Measurements from ENCODE around the gene WRNIP1.
A peak's percentile ranks its signal among the peaks of the same experiment; 100 is the strongest.
"Not testable (repeated sequence)": the region's sequence is repeated elsewhere in the genome, so short reads cannot be mapped to it uniquely, and the experiment has no call there.

WRNIP1 gene

DNA sequence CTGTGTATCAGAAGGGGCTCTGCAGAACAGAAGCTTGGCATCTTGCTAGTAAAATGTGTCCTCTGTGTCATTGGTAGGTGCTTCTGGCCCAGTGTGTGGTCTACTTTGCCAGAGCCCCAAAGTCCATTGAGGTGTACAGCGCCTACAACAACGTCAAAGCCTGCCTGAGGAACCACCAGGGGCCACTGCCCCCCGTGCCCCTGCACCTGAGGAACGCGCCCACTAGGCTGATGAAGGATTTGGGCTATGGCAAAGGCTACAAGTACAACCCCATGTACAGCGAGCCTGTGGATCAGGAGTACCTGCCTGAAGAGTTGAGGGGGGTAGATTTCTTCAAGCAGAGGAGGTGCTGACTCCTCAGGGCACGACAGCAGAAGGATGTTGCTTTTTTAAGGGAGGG is 19.7 kb downstream of the WRNIP1 start:
- DNase-seq (ENCODE audit: low spot score) = no peak

DNA sequence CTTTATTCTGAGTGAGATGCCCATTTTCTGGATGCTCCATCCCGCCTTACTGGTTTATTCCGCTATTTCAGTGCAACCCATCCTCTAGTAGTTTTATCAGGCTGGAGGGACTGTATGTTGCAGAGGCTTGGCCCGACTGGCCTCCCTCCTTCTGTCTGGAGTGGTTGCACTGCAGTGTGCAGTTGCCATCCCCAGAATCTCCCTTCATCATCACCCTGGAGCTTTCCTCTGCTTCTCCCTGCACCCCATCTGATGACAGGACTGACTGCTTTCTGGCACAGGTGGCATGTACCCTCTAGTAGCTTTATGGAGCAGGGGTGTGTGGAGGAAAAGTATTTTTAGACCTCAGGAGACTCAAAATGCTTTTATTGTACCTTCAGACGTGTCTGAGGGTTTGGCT is 21.1 kb downstream of the WRNIP1 start:
- DNase-seq (ENCODE audit: low spot score) = no peak

DNA sequence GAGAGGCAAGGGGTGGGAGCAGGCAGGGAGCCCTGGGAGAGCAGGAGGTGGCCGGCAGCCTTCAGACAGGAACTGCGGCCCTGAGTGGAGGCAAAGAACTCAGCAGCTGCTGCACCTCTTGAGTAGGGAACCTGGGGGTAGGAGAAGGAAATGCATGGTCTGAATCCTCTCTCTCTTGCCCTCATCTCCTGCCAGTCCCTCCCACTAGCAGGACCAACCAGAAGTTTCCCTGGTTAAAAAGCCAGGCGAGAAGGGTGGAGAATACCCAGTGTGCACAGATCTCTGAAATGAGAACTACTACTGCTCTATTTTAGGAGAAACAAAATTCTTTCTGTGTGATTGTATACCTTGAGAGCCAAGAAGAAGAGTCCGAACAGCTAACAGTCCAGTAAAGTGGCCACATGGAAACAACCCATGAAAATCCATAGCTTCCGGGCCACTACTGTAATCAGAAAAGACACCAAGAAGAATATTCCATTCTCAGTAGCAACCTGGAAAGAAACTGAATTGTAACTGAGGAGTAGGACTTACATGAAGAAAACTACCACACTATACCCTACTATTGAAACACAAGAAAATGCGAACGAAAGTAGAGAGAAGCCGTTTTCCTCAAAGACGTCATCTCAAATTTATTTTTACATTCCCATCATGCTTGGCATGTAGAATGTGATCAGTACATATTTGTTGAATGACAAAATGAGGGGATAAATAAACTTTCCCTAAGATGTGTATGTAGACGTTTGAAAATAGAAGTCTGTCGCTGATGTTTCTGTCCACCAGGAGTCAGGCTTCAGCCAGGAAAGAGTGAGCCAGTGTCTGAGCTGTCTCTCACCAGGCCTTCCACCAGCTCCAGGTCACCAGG is 25.6 kb downstream of the WRNIP1 start:
- DNase-seq (ENCODE audit: low spot score) = peak; percentile 86

DNA sequence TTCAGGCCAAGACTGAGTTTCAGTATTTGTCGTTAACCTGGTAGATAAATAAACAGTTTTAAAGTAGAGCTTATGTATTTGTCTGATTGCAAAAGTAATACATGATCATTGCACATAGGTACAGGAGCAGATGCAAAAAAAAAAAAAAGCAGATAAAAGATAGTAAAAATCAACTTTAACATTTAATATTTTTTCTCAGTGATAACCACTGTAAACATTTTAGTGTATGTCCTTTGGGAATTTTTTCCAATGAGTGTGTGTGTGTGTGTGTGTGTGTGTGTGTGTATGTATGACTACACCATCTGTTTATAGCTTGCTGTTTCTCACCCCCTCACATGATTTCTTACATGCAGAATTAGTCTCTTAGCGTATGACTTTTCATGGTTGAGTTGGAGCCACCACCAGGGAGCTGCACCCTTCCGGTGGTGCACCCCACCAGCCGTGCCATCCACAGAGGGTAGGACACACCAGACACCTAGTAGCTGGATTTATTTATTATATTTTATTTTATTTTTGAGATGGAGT is 26.3 kb downstream of the WRNIP1 start:
- no peak for DNase-seq (ENCODE audit: low spot score)

DNA sequence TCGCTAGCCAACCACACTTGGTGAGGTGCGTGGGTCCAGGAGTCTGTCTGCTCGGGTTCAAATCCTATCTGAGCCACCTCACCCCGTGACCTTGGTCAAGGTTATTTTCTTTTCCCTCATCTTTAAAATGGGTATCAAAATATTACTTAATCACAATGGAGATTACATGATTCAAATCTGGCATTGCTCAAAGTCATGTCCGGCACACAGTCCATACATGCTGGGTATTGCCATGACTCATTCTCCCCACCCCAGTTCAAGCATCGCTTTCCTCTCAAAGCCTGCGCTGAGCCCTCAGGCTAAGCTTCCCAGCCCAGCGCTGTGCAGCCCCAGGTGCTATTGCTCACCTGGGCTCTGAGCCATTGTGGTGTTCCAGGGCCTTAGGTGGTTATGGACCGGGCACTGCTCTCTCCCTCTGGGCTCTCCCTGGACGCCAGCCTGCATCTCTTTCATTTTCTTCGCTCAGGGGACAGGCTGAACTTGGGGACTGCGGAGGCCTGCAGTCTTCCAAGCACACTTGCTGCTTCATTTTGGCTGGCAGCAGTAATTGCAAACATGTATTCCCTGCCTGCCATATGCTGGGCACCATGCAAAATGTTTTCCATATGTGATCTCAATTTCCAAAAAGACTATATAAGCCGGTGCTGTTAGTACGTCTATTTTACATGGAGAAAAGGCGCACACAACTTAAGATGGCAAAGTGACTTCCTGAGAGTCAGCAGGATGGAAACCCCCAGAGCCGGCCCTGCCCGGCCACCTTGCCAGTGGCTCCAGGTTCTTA is 27.3 kb downstream of the WRNIP1 start:
- peak; percentile 34 for DNase-seq (ENCODE audit: low spot score)

DNA sequence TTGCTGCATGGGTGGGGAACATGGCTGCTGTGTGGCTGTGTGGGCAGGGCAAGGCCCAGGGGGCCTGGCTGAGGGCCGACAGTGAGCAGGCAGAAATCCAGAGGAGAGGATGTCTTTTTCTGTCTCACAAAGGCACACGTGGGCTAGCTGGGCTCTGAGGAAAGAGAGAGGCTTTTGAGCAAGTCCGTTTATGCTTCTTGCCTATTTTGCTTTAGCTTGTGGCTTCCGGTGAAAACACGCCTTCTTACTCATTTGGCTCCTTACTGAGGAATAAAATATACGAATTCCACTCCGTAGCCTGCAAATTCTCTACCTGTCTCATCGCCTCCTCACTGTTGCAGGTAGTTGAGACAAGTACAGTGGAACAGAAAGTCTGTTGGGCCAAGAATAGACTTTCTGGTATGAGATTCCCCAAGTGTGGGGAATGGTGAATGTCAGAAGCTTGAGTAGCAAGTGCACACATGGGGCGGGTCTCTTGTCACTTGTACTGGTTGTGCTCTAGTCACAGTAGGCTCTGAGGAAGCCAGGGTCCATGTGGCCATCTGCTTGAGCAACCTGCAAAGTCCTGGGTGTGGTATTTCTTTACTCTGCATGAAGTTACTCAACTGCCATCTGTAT is 28.4 kb downstream of the WRNIP1 start:
- peak; percentile 28 for DNase-seq (ENCODE audit: low spot score)

DNA sequence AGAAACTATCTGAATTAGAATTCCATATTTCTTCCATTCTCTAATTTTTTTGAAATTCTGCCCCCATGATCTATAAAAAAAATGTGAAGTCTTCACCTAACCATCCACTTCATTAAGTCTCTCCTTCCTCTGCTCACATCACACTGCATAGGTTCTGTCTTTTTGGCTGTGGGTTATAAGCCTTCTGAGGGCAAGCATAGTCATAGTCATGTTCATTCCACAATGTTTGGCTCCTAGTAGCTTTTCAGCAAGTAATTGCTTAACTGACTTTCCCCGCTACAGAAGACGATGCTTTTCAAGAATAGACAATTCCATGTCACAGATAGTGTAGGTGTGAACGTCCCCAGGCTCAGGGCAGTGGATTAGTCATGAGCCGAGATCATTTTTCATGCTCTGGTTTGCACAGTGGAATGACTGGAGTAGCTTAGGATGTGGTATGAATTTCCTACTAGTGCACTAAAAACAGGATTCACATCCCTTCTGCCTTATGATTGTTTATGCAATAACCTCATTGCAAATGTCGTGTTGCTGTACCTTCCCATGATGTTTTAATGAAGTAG is 29.1 kb downstream of the WRNIP1 start:
- no peak for DNase-seq (ENCODE audit: low spot score)

DNA sequence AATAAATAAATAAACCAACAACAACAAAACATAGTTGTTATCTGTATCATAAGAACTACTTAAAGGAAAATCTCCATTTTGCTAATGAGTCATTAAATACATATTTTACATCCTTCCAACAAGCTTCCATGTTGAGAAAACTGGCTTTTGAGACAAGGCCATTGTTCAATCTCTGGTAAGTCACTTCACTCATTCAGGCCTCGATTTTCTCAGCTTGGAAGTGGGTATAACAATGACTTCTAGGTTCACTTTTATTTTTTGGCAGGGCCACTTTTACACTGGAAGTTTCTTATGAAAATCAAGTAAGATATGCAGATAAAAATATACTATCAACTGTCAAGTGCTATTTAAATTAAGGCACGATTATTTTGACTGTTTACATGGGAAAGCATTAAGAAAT is 30.0 kb downstream of the WRNIP1 start:
- no peak for DNase-seq (ENCODE audit: low spot score)

DNA sequence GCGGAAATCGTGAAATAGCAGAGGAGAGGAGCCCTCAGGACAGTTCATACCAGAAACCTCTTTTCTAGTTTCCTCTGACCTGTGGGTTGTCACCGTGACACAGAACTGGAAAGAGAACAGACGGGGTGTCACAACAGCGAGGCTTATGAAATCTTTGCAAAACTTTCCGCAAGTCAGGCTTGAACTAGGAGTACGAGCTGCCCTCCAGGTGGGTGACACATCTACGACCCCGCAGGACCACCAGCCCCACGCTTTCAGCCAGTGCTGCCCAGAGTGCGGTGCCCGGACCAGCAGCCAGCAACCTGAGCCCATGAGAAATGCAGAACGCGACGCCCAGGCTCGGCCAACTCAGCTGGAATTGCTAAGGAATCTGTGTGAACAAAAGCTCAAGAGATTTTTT is 30.8 kb downstream of the WRNIP1 start:
- DNase-seq (ENCODE audit: low spot score) = no peak

DNA sequence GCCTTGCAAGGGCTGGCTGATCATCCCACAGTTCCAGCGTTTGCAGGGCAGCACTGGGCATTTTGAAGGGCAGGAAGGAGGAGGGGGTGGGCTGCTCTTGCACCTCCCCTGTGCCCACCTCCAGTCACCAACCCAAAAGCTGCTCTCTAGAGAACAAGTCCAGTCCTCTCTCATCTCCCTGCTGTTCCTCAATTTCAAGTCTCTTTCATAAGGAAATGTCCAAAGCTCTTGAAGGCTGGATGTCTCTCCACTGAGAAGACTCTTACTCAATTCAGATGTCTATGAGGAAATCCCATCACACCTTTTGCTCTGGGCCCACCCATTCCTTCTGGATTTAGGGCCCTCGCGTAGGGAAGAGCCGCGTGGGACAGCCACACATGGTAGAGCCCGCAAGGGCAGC is 31.7 kb downstream of the WRNIP1 start:
- no peak for DNase-seq (ENCODE audit: low spot score)

DNA sequence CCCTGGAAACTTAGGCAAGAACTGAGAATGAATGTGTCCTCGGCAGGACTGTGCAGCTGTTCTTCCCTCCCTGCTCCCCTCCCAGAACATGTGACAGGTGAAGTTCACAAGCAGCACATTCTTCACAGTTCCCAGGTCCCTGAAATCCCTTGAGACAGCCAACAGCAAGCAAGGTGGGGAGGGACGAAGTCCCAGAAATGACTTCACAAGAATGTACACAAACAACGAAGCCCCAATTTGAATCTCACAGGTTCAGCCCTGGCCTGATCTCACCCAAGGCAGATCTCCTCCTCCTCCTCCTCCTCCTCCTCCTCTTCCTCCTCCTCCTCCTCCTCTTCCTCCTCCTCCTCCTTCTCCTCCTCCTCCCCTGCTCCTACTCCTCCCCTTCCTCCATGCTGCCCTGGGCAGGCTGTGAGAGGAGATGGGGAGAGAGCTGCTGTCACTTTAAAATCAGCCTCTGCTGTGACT is 32.4 kb downstream of the WRNIP1 start:
- DNase-seq (ENCODE audit: low spot score) = no peak

DNA sequence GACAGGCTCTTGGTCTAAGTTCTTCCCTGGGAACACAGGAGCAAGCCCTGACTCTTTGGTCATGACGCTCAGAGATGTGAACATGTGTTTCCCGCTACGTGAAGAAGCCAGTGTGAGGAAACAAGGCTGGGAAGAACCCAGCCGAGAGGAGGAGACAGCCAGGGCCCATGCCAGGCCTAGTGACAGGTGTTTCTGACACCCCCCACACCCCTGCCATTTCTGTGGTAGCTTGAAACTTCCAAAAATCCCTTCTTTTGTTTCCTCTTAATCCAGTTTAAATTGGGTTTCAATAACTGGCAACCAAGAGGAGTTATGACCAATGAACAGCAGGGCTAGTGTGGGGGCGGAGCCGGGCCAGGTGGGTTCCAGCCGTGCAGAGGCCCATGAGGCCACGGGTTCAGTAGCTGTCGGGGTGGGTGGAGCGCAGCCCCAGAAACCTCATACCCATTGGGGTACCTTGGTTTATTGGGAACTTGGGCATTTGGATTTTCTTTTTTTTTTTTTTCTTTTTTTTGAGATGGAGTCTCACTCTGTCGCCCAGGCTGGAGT is 33.5 kb downstream of the WRNIP1 start:
- no peak for DNase-seq (ENCODE audit: low spot score)

DNA sequence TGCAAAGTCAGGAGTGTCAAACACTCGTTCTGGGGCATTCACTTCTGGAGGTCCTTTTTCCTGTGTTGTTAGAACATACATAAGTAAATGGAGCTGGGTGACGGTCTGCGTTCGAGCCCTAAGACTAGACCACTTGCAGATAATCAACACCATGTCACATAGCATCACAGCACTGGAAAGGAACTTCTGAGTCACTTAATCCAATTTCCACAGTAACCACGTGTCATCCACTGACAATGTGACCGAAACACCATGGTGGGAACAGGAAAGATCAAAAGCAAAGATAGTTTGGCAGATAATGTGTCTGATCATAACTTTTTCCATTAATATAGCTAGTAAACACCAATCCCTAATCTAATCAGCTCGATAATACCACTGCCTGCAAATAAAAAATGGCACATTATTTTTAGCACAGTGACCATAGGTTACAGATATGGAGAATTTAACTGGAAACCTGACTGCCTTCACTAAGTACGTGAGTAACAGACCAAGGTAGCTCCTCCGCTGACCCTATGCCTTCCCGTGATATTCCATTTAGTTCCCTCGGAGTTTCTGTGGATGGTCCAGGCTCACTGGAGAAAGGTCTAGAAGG is 34.8 kb downstream of the WRNIP1 start:
- DNase-seq (ENCODE audit: low spot score) = no peak

DNA sequence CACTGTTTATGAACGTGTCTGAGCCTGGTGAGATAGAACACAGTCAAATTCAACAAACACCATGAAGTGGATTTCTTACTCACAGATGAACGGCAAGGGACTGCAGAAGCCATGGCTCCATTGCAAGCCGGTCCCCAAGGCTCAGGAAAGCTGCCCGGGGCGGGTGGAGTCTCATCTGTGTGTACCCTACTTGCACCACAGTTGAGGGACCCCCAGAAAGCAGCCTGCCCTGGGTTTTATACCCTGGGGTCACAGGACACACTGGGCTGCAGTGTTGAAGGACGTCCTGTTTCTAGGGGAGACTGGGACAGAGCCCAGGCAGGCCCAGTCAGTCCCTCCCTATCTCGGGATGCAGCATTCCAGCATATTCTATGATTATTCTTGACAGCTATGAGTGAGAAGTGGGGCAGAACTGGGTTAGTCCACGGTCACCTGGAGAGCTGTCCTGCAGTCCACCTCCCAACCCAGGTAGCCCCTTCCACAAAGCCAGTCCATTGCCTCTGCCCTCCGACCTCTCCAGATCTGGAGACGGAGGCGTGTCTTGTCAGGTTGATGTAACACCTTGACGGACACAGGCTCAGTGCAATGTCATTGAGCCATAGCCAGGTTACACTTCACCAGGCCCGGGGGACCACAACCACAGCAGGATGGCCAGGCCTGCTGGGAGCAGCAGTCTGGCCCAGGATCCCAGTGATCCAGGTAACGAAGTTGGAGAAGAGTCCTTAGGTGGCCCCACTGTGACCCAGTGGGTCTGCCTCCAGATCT is 35.5 kb downstream of the WRNIP1 start:
- no peak for DNase-seq (ENCODE audit: low spot score)

DNA sequence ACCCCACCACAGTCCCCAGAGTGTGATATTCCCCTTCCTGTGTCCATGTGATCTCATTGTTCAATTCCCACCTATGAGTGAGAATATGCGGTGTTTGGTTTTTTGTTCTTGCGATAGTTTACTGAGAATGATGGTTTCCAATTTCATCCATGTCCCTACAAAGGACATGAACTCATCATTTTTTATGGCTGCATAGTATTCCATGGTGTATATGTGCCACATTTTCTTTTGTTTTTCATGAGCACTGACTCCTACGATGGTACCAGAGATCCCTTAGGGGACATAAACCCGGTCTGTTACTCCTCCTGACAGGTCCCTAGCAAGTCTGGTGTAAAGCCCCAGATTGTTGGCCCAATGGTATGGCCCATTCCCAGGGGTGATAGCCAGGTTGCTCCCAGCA is 36.5 kb downstream of the WRNIP1 start:
- DNase-seq (ENCODE audit: low spot score) = not testable (repeated sequence)

DNA sequence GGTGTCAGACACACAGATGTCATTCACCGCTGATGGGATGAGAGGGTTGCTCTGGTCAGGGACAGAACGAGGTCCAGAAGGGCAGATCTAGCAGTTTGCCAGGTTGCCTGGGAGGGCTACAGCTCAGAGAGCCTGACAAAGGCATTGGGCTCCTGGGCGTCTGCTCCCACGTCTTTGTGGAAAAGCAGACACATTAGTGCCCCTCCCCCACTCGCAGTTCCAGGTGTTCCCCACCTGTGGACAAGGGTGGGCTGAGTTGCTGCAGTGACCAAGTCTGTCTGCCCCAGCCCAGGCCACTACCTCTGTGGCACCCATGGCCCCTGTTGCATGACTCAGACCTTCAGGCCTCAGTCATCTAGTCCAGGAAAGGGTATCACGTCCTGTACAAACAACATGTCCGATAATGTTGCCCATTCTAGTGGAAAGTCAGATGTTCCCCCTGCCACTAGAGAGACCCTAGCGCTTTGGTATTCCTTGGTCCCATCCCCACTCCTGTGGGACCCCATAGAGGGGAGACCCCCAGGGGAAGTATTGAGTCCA is 37.4 kb downstream of the WRNIP1 start:
- DNase-seq (ENCODE audit: low spot score) = no peak

DNA sequence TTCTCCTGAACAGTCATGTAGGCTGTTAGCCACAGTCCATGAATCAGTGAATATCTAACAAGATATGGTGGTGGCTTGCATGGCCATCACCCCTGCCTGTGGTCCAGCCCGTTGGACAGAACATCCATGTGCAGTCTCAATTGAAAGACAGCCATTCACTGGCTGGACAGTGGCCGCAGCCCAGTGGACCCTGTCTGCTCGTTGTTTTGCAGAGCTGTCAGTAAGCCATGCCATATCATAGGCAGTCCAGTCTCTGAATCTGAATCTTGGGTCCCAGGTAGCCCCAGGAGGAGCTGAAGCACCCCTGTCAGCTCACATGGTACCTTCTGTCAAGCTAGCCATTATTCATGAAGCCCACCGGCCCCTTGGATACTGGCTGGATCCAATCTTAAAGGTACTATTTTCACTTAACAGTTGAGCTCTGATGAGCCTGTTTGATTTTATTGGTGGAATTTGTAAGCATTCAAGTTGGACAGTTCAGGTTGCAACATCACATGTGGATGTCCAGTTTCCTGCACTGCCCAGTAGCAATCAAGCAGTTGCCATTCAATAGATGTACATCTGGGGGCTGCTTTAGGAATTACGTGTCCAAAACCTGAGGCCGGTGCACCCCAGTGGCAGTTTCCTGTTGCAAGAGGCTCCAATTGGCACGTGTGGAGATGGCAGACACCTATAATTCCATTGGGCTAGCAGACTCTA is 38.7 kb downstream of the WRNIP1 start:
- DNase-seq (ENCODE audit: low spot score) = no peak

DNA sequence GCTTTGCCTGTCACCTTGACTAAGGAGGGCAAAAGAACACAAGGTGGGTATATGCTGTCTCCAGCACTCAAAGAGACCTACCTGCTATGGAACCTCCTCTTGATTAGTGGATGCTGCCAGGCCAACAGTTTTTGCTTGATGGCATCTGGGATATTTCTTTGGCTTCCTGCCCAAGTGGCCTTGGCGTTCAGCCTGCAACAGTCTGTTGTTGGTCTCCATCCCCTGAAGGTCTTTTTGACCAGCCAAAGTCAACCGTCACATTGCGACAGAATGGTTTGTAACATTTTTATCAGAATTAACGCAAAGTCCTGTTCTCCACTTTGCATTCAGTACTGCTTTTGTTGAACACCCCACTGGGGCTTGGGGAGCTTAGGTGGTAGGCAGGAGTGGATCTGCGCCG is 39.3 kb downstream of the WRNIP1 start:
- peak; percentile 44 for DNase-seq (ENCODE audit: low spot score)

DNA sequence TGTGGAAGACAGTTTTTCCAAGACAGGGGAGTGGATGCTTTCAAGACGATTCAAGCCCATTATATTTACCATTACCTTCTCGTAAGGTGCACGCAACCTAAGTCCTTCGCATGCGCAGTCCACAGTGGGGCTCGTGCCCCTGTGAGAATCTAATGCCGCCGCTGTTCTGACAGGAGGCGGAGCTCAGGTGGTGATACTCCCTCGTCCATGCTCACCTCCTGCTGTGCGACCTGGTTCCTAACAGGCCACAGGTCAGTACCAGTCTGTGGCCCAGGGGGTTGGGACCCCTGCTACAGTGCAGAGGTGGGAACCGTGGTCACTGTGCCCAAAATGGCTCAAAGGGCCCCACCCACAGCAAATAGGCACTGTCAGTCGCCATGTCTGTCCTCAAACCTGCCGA is 39.8 kb downstream of the WRNIP1 start:
- DNase-seq (ENCODE audit: low spot score) = no peak

DNA sequence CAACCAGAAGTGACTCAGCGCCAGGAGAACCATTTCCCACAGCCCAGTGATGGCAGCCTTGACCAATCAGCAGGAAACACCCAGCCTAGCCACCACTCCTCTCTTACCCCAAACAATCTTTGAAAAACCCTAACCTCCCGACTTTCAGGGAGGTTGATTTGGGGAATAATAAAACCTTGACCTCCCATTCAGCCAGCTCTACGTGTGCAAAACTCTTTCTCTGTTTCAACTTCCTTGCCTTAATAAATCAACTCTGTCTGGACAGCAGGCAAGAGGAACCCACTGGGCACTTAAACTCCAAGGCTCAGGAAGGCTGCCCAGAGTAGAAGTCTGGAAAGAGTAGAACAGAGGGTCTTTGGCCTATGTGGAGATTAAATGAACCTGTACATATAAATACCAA is 41.5 kb downstream of the WRNIP1 start:
- DNase-seq (ENCODE audit: low spot score) = no peak

All from cerebellar cortex (tissue), 1 donor.